Measurements from ENCODE around the gene MAPK4. TPM values are rescaled to one million over a fixed set of nuclear protein-coding genes. Genes with fewer than 3 reads are reported as not detected.

Gene MAPK4
- total and polyA plus RNA-seq, 2 donors from 2014 or later = 9.0 to 9.2 TPM

- Histone ChIP-seq H3K9ac (ENCODE audit: low read length in 3 of 3) (no peak overlapping the region), H3K4me3 (ENCODE audit: low read length in 3 of 3) (no peak overlapping the region), H3K36me3 (ENCODE audit: control insufficient read depth in 2 of 3, insufficient read depth in 3 of 3, low read length in 3 of 3) (no peaks in the 10 kb centered on the region), H3K9me3 (ENCODE audit: control insufficient read depth in 2 of 3, insufficient read depth in 1 of 3, low read length in 3 of 3) (no peaks in the 10 kb centered on the region), H3K27me3 (ENCODE audit: control insufficient read depth, insufficient read depth, low read length) (no peaks in the 10 kb centered on the region), H3K27ac (ENCODE audit: low read depth in 2 of 2, low read length in 2 of 2) (no peak overlapping the region), H3K4me1 (ENCODE audit: control insufficient read depth in 2 of 3, insufficient read depth in 2 of 3, low read depth in 1 of 3, low read length in 3 of 3) (no peaks in the 10 kb centered on the region)
- intact Hi-C loops (cut with DNase I) = no loop called here
- DNase-seq (no peak), FAIRE-seq (no peak)
- TF ChIP-seq CTCF (IDR thresholded peaks at IDR 0.05; ENCODE audit: borderline replicate concordance, extremely low read depth, insufficient read depth) = no peak
Measured at GRCh38 chr18:50579061-50579774, 19.3 kb downstream of the MAPK4 start.

- Histone ChIP-seq H3K36me3 (ENCODE audit: control insufficient read depth in 2 of 3, insufficient read depth in 3 of 3, low read length in 3 of 3) (no peaks in the 10 kb centered on the region), H3K4me1 (ENCODE audit: control insufficient read depth in 2 of 3, insufficient read depth in 2 of 3, low read depth in 1 of 3, low read length in 3 of 3) (no peaks in the 10 kb centered on the region), H3K9ac (ENCODE audit: low read length in 3 of 3) (no peak overlapping the region), H3K27ac (ENCODE audit: low read depth in 2 of 2, low read length in 2 of 2) (no peak overlapping the region), H3K27me3 (ENCODE audit: control insufficient read depth, insufficient read depth, low read length) (no peaks in the 10 kb centered on the region), H3K4me3 (ENCODE audit: low read length in 3 of 3) (no peak overlapping the region), H3K9me3 (ENCODE audit: control insufficient read depth in 2 of 3, insufficient read depth in 1 of 3, low read length in 3 of 3) (no peaks in the 10 kb centered on the region)
- no peak for DNase-seq
- no peak for FAIRE-seq
- no peak for TF ChIP-seq CTCF (IDR thresholded peaks at IDR 0.05; ENCODE audit: borderline replicate concordance, extremely low read depth, insufficient read depth)
- intact Hi-C loops (cut with DNase I) = no loop called here
Measured at GRCh38 chr18:50581517-50581916, 21.6 kb downstream of the MAPK4 start.

GRCh38 chr18:50582500-50582899 is 22.6 kb downstream of the MAPK4 start:
- peaks cover 0 to 4% (median 0%) of the 10 kb centered on the region in 3 donors for H3K9me3 ChIP-seq (ENCODE audit: control insufficient read depth in 2 of 3, insufficient read depth in 1 of 3, low read length in 3 of 3)
- H3K27ac ChIP-seq (ENCODE audit: low read depth in 2 of 2, low read length in 2 of 2) = no peak overlapping the region
- H3K4me1 ChIP-seq (ENCODE audit: control insufficient read depth in 2 of 3, insufficient read depth in 2 of 3, low read depth in 1 of 3, low read length in 3 of 3) = no peaks in the 10 kb centered on the region
- intact Hi-C loops (cut with DNase I) = no loop called here
- H3K9ac ChIP-seq (ENCODE audit: low read length in 3 of 3) = no peak overlapping the region
- FAIRE-seq (no peak), DNase-seq (no peak)
- no peaks in the 10 kb centered on the region for H3K27me3 ChIP-seq (ENCODE audit: control insufficient read depth, insufficient read depth, low read length)
- no peak overlapping the region for H3K4me3 ChIP-seq (ENCODE audit: low read length in 3 of 3)
- H3K36me3 ChIP-seq (ENCODE audit: control insufficient read depth in 2 of 3, insufficient read depth in 3 of 3, low read length in 3 of 3) = no peaks in the 10 kb centered on the region
- no peak for TF ChIP-seq CTCF (IDR thresholded peaks at IDR 0.05; ENCODE audit: borderline replicate concordance, extremely low read depth, insufficient read depth)

- H3K9ac ChIP-seq (ENCODE audit: low read length in 3 of 3) = no peak overlapping the region
- intact Hi-C loops (cut with DNase I) = no loop called here
- no peaks in the 10 kb centered on the region for H3K4me1 ChIP-seq (ENCODE audit: control insufficient read depth in 2 of 3, insufficient read depth in 2 of 3, low read depth in 1 of 3, low read length in 3 of 3)
- H3K4me3 ChIP-seq (ENCODE audit: low read length in 3 of 3) = no peak overlapping the region
- no peak for FAIRE-seq
- H3K36me3 ChIP-seq (ENCODE audit: control insufficient read depth in 2 of 3, insufficient read depth in 3 of 3, low read length in 3 of 3) = no peaks in the 10 kb centered on the region
- no peak for DNase-seq
- no peak overlapping the region for H3K27ac ChIP-seq (ENCODE audit: low read depth in 2 of 2, low read length in 2 of 2)
- H3K27me3 ChIP-seq (ENCODE audit: control insufficient read depth, insufficient read depth, low read length) = no peaks in the 10 kb centered on the region
- no peak for TF ChIP-seq CTCF (IDR thresholded peaks at IDR 0.05; ENCODE audit: borderline replicate concordance, extremely low read depth, insufficient read depth)
- H3K9me3 ChIP-seq (ENCODE audit: control insufficient read depth in 2 of 3, insufficient read depth in 1 of 3, low read length in 3 of 3) = peaks cover 0 to 4% (median 0%) of the 10 kb centered on the region in 3 donors
Measured at GRCh38 chr18:50586710-50587109, 26.8 kb downstream of the MAPK4 start.
